K562 (cell line): Measurements from ENCODE around the gene CIART. TPM values are rescaled to one million over a fixed set of nuclear protein-coding genes. Genes with fewer than 3 reads are reported as not detected.

ENCODE experiments used
- CCAR2 ChIP-seq: fragments of 200-400 bp; formaldehyde crosslinking; IDR thresholded peaks from 2 replicates; pipeline ENCODE4 v1.6.1; 2017; ENCODE audit warnings: mild to moderate bottlenecking, low read depth, low read length
- CREB3L1 ChIP-seq: fragments of 450-650 bp; IDR thresholded peaks from 2 replicates; pipeline ENCODE4 v1.6.1; 2014; ENCODE audit warnings: low read depth, mild to moderate bottlenecking, moderate library complexity, borderline replicate concordance
- HMG20B ChIP-seq: fragments of 250-450 bp; sonication (Bioruptor Pico); IDR thresholded peaks from 2 replicates; pipeline ENCODE4 v1.5.0; 2021; ENCODE audit warnings: mild to moderate bottlenecking
- KLF1 ChIP-seq: fragments of 450-650 bp; IDR thresholded peaks from 2 replicates; pipeline ENCODE4 v1.6.1; 2016; ENCODE audit warnings: missing genetic modification characterization, missing compliant biosample characterization
- RBM15 ChIP-seq: fragments of 200-400 bp; formaldehyde crosslinking; IDR thresholded peaks from 2 replicates; pipeline ENCODE4 v1.6.1; 2018; ENCODE audit warnings: mild to moderate bottlenecking, low read length, moderate library complexity; ENCODE audit not compliant: insufficient read depth
- RBM34 ChIP-seq: fragments of 200-400 bp; formaldehyde crosslinking; IDR thresholded peaks from 2 replicates; pipeline ENCODE4 v1.6.1; 2018; ENCODE audit warnings: low read length, borderline replicate concordance; ENCODE audit not compliant: insufficient read depth
- TOE1 ChIP-seq, 2 experiments: fragments of 450-650 bp in 1 of 2; sonication (generic) in 1 of 2; formaldehyde crosslinking in 1 of 2; IDR thresholded peaks; 2 replicates each; pipeline versions ENCODE4 v1.7.1 to v1.8.0; 2016 to 2022; ENCODE audit warnings: borderline replicate concordance in 2 of 2, mild to moderate bottlenecking in 2 of 2, antibody characterized with exemption in 1 of 2, inconsistent platforms in 1 of 2, low read depth in 1 of 2, missing genetic modification reagents in 1 of 2, moderate library complexity in 1 of 2
- TRIM28 ChIP-seq: fragments of 450-650 bp; IDR thresholded peaks from 2 replicates; pipeline ENCODE4 v1.6.1; 2017
- ZNF165 ChIP-seq: fragments of 250-450 bp; sonication (Bioruptor Pico); IDR thresholded peaks from 2 replicates; pipeline ENCODE4 v1.4.0; 2020; ENCODE audit warnings: borderline replicate concordance
- ZNF407 ChIP-seq: fragments of 450-650 bp; IDR thresholded peaks from 2 replicates; pipeline ENCODE4 v1.6.1; 2016; ENCODE audit warnings: low read depth
- ZNF639 ChIP-seq, 2 experiments: fragments of 200-800 bp in 1 of 2; sonication (Bioruptor generic) in 1 of 2; sonication (generic) in 1 of 2; formaldehyde crosslinking in 1 of 2; IDR thresholded peaks in 1 of 2; conservative IDR thresholded peaks in 1 of 2; 2 replicates each; pipeline versions ENCODE4 v1.5.0 to v1.6.1; 2016 to 2020; ENCODE audit warnings: missing compliant biosample characterization in 1 of 2, missing genetic modification characterization in 1 of 2, missing genetic modification reagents in 1 of 2
- polyA plus RNA-seq, 8 experiments: library from polyadenylated mRNA; depleted of rRNA in 4 of 8; stranded (reverse) in 5 of 8; unstranded in 3 of 8; fragments of >200 nt; fragmentation: Nextera tagmentation in 2 of 8; fragmentation: Illumina TruSeq in 1 of 8; extraction: Ambion mirVana in 2 of 8; extraction: Trizol in 1 of 8; gene quantifications; 2 replicates each; pipeline versions ENCODE4 v1.2.1 to v1.2.3, GENCODE V29; 2011 to 2014; ENCODE audit warnings: inconsistent platforms in 1 of 8, missing spikeins in 1 of 8
- total RNA-seq, 7 experiments: library from RNA; depleted of rRNA in 6 of 7; stranded (reverse); fragments of >200 nt in 6 of 7; fragmentation: Illumina TruSeq in 2 of 7; extraction: Trizol in 2 of 7; gene quantifications; 2 replicates each; pipeline versions ENCODE4 v1.2.1 to v1.2.3, GENCODE V29; 2011 to 2021; ENCODE audit warnings: low replicate concordance in 1 of 7

CIART gene
- total and polyA plus RNA-seq, 9 of the 15 experiments (the other 6 are each of a cell fraction or from before 2014, with no cell fraction given): 0.07 to 0.35 (median 0.19) TPM; not detected in 2

- TF ChIP-seq CREB3L1: peak; percentile 98
- no peak for TF ChIP-seq ZNF407
- TF ChIP-seq RBM34: no peak
- TF ChIP-seq CCAR2: 0 out of 2 replicates have a peak, but pooled peaks have one; percentile 63
- no peak for TF ChIP-seq KLF1 (tag)
- TF ChIP-seq TRIM28: peak; percentile 14; the same call in 1 of the 2 replicates
- TF ChIP-seq ZNF639 (CRISPR knock-in tag; conservative IDR thresholded peaks at IDR 0.05 in 1 of 2, IDR thresholded peaks at IDR 0.05 in 1 of 2): peak in 1 of 2 experiments; percentile 58; a peak in 1 of 4 replicates
- TF ChIP-seq ZNF165: no peak
- no peak for TF ChIP-seq RBM15
- TF ChIP-seq TOE1 (IDR thresholded peaks at IDR 0.05; ENCODE audit: borderline replicate concordance): peak; percentile 89
- peak; percentile 87; the same call in 1 of the 2 replicates for TF ChIP-seq TOE1 (CRISPR knock-in tag; IDR thresholded peaks at IDR 0.05; ENCODE audit: borderline replicate concordance, low read depth)
- no peak for TF ChIP-seq HMG20B (CRISPR knock-in tag)
Observed at GRCh38 chr1:150235852-150236613, 46.3 kb upstream of the CIART start, which contains the start of gene ANP32E (continued).
